NCI-H748 treated with DMSO at 0.1 percent for 48 hours (cell line): Measurements from ENCODE around the gene PIGQ.

Experiments
- DNase-seq: peaks from one replicate; lab custom pipeline; 2025; lab: John Stamatoyannopoulos, UW

PIGQ gene

GRCh38 chr16:555528-556473, 14.0 kb upstream of the PIGQ start:
- DNase-seq: no peak

- DNase-seq: no peak
Observed at GRCh38 chr16:556474-557173, 13.1 kb upstream of the PIGQ start.

GRCh38 chr16:557463-558297, 12.1 kb upstream of the PIGQ start:
- DNase-seq: no peak

- DNase-seq: no peak
Observed at GRCh38 chr16:558298-559020, 11.3 kb upstream of the PIGQ start.

GRCh38 chr16:559021-559380, 10.8 kb upstream of the PIGQ start:
- DNase-seq: no peak

- no peak for DNase-seq
Observed at GRCh38 chr16:559411-560203, 10.2 kb upstream of the PIGQ start.

GRCh38 chr16:560204-560700, 9.5 kb upstream of the PIGQ start, which contains the start of gene PRR35:
PRR35 (plus strand) TSS chr16:560394; CDS start chr16:563295, 2,901 bp downstream.
- no peak for DNase-seq

GRCh38 chr16:560701-561412, 8.9 kb upstream of the PIGQ start:
- DNase-seq: no peak

- no peak for DNase-seq
Observed at GRCh38 chr16:561413-561794, 8.4 kb upstream of the PIGQ start.

- no peak for DNase-seq
Observed at GRCh38 chr16:561957-562938, 7.5 kb upstream of the PIGQ start.

GRCh38 chr16:563072-563644, 6.6 kb upstream of the PIGQ start:
- DNase-seq: no peak

- DNase-seq: no peak
Observed at GRCh38 chr16:564690-565418, 4.9 kb upstream of the PIGQ start.

GRCh38 chr16:565419-566330, 4.1 kb upstream of the PIGQ start:
- no peak for DNase-seq

- no peak for DNase-seq
Observed at GRCh38 chr16:566475-567372, 3.0 kb upstream of the PIGQ start, which contains the start of gene NHLRC4. NHLRC4 (plus strand) TSS chr16:567005; CDS start chr16:568048, 1,043 bp downstream.
